GM12865 (cell line): ENCODE measurements around the gene KY.

ENCODE experiments used
- DNase-seq: peaks from one replicate; pipeline ENCODE4 v3.0.0; 2010; ENCODE audit warnings: low read depth
- H3K4me3 ChIP-seq: 2 replicates; pipeline ENCODE4 v1.5.1; 2011; ENCODE audit warnings: mild to moderate bottlenecking, low read depth, low read length, control low read depth
- CTCF ChIP-seq: IDR thresholded peaks from 2 replicates; pipeline ENCODE4 v1.5.1; 2011; ENCODE audit warnings: low read length, control low read depth, low read depth, inconsistent platforms; ENCODE audit not compliant: insufficient read depth; ENCODE audit errors: missing control alignments

The KY gene

GRCh38 chr3:134608771-134609435 is 41.9 kb downstream of the KY start:
- H3K4me3 ChIP-seq = no peak overlapping the region
- DNase-seq = no peak

DNA sequence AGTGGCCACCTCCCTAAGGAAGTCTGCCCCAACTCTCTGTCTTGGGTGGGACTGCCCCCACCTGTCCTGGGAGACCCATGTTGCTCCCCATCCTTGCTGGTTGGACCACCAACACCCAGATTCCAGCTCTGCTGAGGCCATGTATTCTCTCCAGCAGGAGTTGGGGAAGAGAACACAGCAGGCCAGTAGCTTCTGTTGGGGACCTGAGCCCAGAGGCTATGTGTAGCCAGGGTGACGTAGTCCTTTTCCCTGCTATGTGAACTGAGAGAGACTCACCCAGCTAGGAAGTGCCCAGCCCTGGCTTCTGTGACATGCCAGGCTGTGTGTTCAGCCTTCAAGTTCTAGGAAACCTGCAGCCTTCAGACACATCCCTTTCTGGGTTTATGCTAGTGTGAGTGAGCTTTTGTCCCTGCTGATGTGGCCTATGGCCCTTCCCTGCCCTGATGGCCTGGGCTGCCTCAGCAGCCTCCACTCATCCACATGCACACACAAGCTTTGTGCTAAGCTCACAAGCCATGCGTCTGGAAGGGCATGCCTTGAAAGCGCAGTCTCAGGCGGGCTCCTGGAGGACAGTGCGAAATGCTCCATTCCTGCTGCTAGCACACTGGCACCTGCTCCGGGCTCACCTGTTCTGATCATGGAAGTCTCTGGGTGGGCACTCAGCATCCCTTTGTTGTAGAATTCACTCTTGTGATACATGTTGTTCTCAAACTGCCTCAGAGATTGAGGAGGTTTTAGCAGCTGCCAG is 42.6 kb downstream of the KY start:
- no peak for DNase-seq
- no peak for TF ChIP-seq CTCF
- no peak overlapping the region for H3K4me3 ChIP-seq

More at GRCh38 chr3:134608771-134609435, 41.9 kb downstream of the KY start:
- no peak for TF ChIP-seq CTCF

DNA sequence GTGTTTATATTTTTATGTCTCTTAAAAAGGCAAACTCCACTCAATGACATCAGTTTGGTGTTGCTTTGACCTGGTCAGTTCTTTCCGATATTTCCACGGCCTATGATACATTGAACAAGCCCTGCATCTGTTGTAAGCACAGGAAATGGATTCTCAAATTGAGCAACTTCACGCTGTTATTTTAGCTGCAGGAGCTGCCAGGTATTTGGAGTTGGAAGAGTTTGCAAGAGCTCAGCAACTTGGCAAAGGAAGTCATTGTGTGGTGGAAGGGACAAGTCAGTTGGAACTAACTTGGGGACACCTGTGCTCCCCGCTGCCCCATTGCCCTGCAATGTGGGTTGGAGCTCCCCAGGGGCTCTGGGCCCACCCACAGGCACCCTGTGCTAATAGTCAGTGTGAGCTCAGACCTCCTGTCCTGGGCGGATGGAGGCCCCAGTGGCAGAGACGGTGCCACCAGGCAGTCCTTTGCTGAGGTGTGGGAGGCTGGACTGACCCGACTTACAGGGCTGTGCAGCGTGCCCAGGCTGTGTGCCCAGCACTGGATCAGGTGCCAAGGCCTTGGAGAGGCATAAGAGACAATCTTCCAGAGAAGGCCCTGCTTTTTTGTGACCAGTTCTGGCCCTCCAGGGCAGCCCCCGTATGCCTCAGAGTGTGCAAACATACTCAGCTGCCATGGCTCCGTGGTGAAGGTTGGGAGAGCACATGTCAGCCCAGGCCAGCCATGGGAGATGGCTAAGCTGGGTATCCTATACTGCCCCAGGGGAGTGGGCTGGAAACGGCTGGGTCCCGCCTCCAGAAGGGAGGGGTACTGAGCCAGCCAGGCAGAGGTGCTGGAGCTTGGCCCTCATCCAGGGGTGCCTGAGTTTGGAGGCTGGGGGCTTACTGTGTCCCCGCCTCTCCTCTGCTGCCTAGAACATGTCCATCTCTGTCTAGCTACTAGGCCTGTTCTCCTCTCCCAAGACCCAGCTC is 43.5 kb downstream of the KY start:
- no peak for DNase-seq
- H3K4me3 ChIP-seq = no peak overlapping the region
- no peak for TF ChIP-seq CTCF

DNA sequence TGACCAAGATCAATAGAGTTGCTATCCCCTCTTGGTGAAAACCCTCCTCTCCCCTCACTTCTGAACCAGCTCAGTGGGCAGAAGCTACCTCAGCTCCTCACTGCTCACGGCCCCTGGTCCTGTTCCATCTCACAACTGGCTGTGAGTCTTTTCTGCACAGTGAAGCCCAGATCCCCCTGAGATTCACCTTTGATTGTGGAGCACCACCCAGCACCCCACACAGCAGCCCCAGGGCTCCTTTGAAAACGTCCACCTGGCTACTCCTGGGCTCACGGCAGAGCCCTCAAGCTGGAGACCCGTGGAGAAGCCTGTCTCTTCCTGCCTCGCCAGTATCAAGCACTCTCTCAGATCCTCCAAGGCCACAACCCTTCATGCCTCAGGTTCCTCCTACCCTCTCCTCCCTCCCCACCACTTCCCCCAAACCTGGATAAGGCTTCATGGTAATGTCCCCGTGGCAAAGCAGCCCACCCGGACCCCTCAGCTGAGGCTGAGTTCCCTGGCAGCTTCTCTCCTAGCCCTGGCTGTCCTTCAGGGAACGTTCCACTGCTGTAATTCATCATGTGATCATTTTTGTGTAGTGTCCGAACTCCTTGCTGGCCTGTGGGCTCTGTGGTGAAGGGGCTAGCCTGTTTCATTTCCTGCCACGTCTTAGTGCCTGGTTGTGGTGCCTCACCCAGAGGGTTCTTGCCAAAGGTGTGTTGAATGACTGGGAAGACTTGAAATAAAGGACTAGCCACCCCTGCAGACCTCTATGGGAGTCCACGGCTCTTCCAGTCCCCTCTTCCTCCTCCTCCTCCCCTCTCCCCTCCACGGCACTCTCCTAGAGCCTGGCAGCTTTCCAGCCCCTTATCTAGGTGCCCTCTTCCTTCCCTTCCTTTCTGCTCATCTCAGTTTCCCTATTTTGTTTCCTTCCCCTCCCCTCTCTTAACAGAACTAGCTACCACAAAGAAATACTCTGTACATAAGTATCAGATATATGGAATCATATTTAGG is 44.5 kb downstream of the KY start:
- DNase-seq = no peak
- TF ChIP-seq CTCF = no peak
- no peak overlapping the region for H3K4me3 ChIP-seq

DNA sequence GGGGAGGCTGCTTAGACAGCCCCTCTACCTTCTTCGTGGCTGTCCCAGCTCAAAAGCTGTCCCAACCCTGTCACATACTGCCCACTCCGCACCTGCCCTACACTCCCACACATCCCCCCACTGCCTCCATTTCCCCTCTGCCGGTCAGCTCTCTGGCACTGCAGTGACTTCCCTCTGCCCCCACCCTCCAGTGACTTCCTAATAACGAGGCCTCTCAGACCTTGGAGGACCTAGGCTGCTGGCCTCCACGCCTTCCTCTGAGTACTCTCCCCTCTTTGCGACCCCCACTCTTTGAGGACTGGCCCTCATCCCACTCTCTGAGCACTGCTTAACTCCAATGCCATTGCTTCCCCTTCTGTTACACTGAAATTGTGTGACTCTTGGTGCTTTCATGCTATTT is 45.3 kb downstream of the KY start:
- no peak for DNase-seq
- TF ChIP-seq CTCF = no peak
- H3K4me3 ChIP-seq = no peak overlapping the region

- TF ChIP-seq CTCF = no peak
- DNase-seq = no peak
Measured at GRCh38 chr3:134603956-134604355, 46.9 kb downstream of the KY start.

More at GRCh38 chr3:134603956-134604355, 46.9 kb downstream of the KY start:
- H3K4me3 ChIP-seq = no peak overlapping the region
